GM23248 (cell line): ENCODE measurements around the gene IMPDH1.

ENCODE experiments used
- EZH2 ChIP-seq: fragments of 200-600 bp; sonication (generic); IDR thresholded peaks from 2 replicates; pipeline ENCODE4 v1.6.1; 2018; ENCODE audit warnings: antibody characterized with exemption, mild to moderate bottlenecking; ENCODE audit not compliant: insufficient read depth, poor library complexity, severe bottlenecking
- EZH2phosphoT487 ChIP-seq: fragments of 200-600 bp; sonication (generic); IDR thresholded peaks from 2 replicates; pipeline ENCODE4 v1.6.1; 2018; ENCODE audit warnings: antibody characterized with exemption, moderate library complexity, mild to moderate bottlenecking, low read depth; ENCODE audit not compliant: insufficient read depth

DNA sequence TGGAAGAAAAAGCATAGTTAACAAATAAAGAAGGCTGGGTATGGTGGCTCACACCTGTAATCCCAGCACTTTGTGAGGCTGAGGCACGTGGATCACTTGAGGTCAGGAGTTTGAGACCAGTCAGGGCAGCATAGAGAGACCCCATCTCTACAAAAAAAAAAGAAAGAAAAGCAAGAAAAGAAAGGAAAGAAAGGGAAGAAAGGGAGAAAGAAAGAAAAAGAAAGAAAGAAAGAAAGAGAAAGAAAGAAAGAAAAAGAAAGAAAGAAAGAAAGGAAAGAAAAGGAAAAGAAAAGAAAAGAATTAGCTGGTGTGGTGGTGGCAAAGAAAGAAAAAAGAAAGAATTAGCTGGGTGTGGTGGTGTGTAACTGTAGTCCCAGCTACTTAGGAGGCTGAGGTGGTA, 42.8 kb upstream of the IMPDH1 start:
- no peak for TF ChIP-seq EZH2phosphoT487
- no peak for TF ChIP-seq EZH2
